Prostate gland (tissue), 2 donors: ENCODE results near the gene HOOK2. TPM values are rescaled to one million over a fixed set of nuclear protein-coding genes. Genes with fewer than 3 reads are reported as not detected.

Experiments used
- DNase-seq: peaks from one replicate; pipeline ENCODE4 v3.0.0-alpha.2; 2019; ENCODE audit warnings: low spot score
- H3K27ac ChIP-seq, 2 donors: fragments of 200-600 bp; sonication (generic); 2 replicates each; pipeline ENCODE4 v1.5.1; 2017 to 2019
- H3K27me3 ChIP-seq: fragments of 200-600 bp; sonication (generic); replicated peaks from 2 replicates; pipeline ENCODE4 v1.5.1; 2019; ENCODE audit not compliant: insufficient read depth
- H3K36me3 ChIP-seq, 2 donors: fragments of 200-600 bp; sonication (generic); 1 replicate in 1 of 2; 2 replicates in 1 of 2; pipeline versions ENCODE4 v1.5.1 to v1.8.1; 2017 to 2019
- H3K4me1 ChIP-seq: fragments of 200-600 bp; sonication (generic); replicated peaks from 2 replicates; pipeline ENCODE4 v1.5.1; 2019
- H3K4me3 ChIP-seq, 2 donors: fragments of 200-600 bp; sonication (generic); 2 replicates each; pipeline ENCODE4 v1.5.1; 2017 to 2019
- H3K9me3 ChIP-seq: fragments of 200-600 bp; sonication (generic); 2 replicates; pipeline ENCODE4 v1.5.1; 2017
- CTCF ChIP-seq, 4 experiments: fragments of 200-600 bp in 2 of 4; fragments of 450-650 bp in 2 of 4; sonication (generic) in 2 of 4; IDR thresholded peaks; 1 replicate in 3 of 4; 2 replicates in 1 of 4; pipeline ENCODE4 v1.5.1; 2016 to 2019; ENCODE audit warnings: antibody characterized with exemption in 4 of 4, mild to moderate bottlenecking in 2 of 4, moderate library complexity in 2 of 4
- POLR2A ChIP-seq: fragments of 450-650 bp; IDR thresholded peaks from one replicate; pipeline ENCODE4 v1.6.1; 2016; ENCODE audit warnings: antibody characterized with exemption, mild to moderate bottlenecking
- POLR2AphosphoS5 ChIP-seq: sonication (generic); formaldehyde crosslinking; IDR thresholded peaks from one replicate; pipeline ENCODE4 v1.6.1; 2017; ENCODE audit warnings: antibody characterized with exemption
- WGBS: methylation state at CpG from one replicate; pipeline ENCODE4 v1.1.5; 2018; 5-methylcytosine and 5-hydroxymethylcytosine counted together
- intact Hi-C: fragments of 100-400 bp; cut with DNase I; formaldehyde crosslinking; loops from one replicate; pipeline ENCODE4 v1.14.2; 2022
- total RNA-seq, 2 donors: library from RNA; depleted of rRNA; stranded (reverse); fragments of >200 nt; gene quantifications; one replicate each; pipeline ENCODE4 v1.1.0, GENCODE V29; 2016

The HOOK2 gene
- total RNA-seq, 2 donors from 2014 or later, result 49.6 to 126 TPM

GRCh38 chr19:12783849-12784393 lies 8.6 kb upstream of the HOOK2 start:
- peak; percentile 43 for DNase-seq
- 14% methylated on average over 18 of the region's 19 CpGs for WGBS
- Histone ChIP-seq H3K4me3 (no peak overlapping the region), H3K9me3 (no peaks in the 10 kb centered on the region), H3K4me1 (peaks cover 57% of the 10 kb centered on the region), H3K27ac (peak overlapping the region; percentile 100), H3K27me3 (no peaks in the 10 kb centered on the region), H3K36me3 (no peaks in the 10 kb centered on the region)
- TF ChIP-seq CTCF (IDR thresholded peaks at IDR 0.05), result no peak
- peak; percentile 38 for TF ChIP-seq POLR2AphosphoS5
- intact Hi-C loops, result no loop called here

- DNase-seq, result no peak
- 9% methylated on average over 16 of the region's 16 CpGs for WGBS
- intact Hi-C loops, result no loop called here
- Histone ChIP-seq H3K4me3 (peak overlapping the region in 1 of 2 donors; percentile 47), H3K27me3 (no peaks in the 10 kb centered on the region), H3K27ac (peak overlapping the region; percentile 100), H3K36me3 (no peaks in the 10 kb centered on the region), H3K4me1 (peaks cover 52% of the 10 kb centered on the region), H3K9me3 (no peaks in the 10 kb centered on the region)
- TF ChIP-seq POLR2A, result no peak
- no peak for TF ChIP-seq CTCF (IDR thresholded peaks at IDR 0.05)
- TF ChIP-seq POLR2AphosphoS5, result no peak
Observed at GRCh38 chr19:12783291-12783848, 8.0 kb upstream of the HOOK2 start.

GRCh38 chr19:12782424-12783290 lies 7.3 kb upstream of the HOOK2 start:
- DNase-seq, result peak; percentile 67
- H3K27me3 ChIP-seq, result no peaks in the 10 kb centered on the region
- whole genome bisulfite sequencing, result under 1% methylated on average over 76 of the region's 88 CpGs
- H3K27ac ChIP-seq, result peak overlapping the region; percentile 100
- peak overlapping the region; percentile 33 to 47 for H3K4me3 ChIP-seq
- no peaks in the 10 kb centered on the region for H3K36me3 ChIP-seq
- intact Hi-C loops, result no loop called here
- H3K9me3 ChIP-seq, result no peaks in the 10 kb centered on the region
- TF ChIP-seq POLR2A (peak; percentile 46), CTCF (IDR thresholded peaks at IDR 0.05) (peak in 1 of 4 experiments; percentile 31), POLR2AphosphoS5 (peak; percentile 36)
- peaks cover 45% of the 10 kb centered on the region for H3K4me1 ChIP-seq

GRCh38 chr19:12782174-12782423 lies 6.7 kb upstream of the HOOK2 start:
- 0% methylated on average over 12 of the region's 12 CpGs for WGBS
- Histone ChIP-seq H3K4me1 (peaks cover 41% of the 10 kb centered on the region), H3K9me3 (no peaks in the 10 kb centered on the region), H3K36me3 (no peaks in the 10 kb centered on the region), H3K27ac (peak overlapping the region; percentile 100), H3K4me3 (peak overlapping the region; percentile 33 to 47), H3K27me3 (no peaks in the 10 kb centered on the region)
- DNase-seq, result peak; percentile 44
- intact Hi-C loops, result no loop called here
- no peak for TF ChIP-seq CTCF (IDR thresholded peaks at IDR 0.05)
- TF ChIP-seq POLR2A, result no peak
- TF ChIP-seq POLR2AphosphoS5, result peak; percentile 49
